Measurements from ENCODE around the gene CUEDC1. TPM values are rescaled to one million over a fixed set of nuclear protein-coding genes. Genes with fewer than 3 reads are reported as not detected.

Gene CUEDC1
- total RNA-seq, 2 experiments from 2014 or later = 0.14 TPM; not detected in 1

- CTCF ChIA-PET = interaction anchor here (0.7 to 1.4 kb wide), 3 partner anchors 29 to 100 kb away, joined by 3 to 4 read pairs (median 3); no protein-coding TSS in a partner anchor
- POLR2A ChIA-PET = no interaction called here
- Mint-ChIP-seq H3K27me3 (peaks cover 35% of the 10 kb centered on the region), H3K36me3 (ENCODE audit: low read depth) (no peaks in the 10 kb centered on the region), H3K4me1 (peaks cover 8% of the 10 kb centered on the region), H3K9me3 (ENCODE audit: low read depth) (no peaks in the 10 kb centered on the region), H3K27ac (no peak overlapping the region), H3K4me3 (no peak overlapping the region)
- intact Hi-C loops (cut with DNase I, micrococcal nuclease) = no loop called here
- ATAC-seq (no peak), DNase-seq (no peak)
Observed at GRCh38 chr17:57814421-57814820, 140.8 kb downstream of the CUEDC1 start.

DNA sequence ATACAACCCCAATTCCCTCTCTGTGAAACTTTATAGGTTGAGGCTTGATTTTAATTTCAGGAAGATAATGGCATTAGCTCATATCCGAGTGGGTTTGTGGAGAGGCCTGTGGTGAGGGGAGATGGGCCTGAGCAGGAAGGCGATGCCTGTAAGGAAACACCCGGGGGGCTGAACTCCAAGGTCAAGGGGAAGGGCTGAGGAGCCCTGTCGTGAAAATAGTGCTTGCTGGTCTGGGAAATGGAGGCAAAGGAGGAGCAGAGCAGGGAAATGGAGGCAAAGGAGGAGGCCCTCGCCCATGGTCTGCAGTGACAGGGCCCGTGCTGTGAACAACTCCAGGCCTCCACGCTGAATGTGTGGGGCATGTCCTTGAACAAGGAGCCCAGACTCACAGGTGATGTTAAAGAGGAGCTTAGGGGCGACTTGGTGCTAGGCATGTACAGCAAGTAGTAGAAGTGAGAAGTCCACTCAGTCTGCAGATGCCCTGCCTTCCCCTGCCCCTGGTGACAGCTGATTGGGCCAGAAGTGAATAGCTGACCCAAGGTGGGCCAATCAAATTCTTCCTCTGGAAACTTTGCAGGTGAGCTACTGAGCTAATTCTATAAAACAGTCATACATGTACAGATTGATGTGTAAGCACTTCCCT, 143.5 kb downstream of the CUEDC1 start:
- H3K27me3 Mint-ChIP-seq = peaks cover 48% of the 10 kb centered on the region
- peaks cover 8% of the 10 kb centered on the region for H3K4me1 Mint-ChIP-seq
- no peaks in the 10 kb centered on the region for H3K9me3 Mint-ChIP-seq (ENCODE audit: low read depth)
- ChIA-PET CTCF (interaction anchor here (0.6 to 3.4 kb wide), 2 partner anchors 21 to 601 kb away, joined by 3 to 20 read pairs; no protein-coding TSS in a partner anchor), POLR2A (no interaction called here)
- H3K27ac Mint-ChIP-seq = no peak overlapping the region
- DNase-seq (no peak), ATAC-seq (no peak)
- intact Hi-C loops (cut with DNase I, micrococcal nuclease) = no loop called here
- H3K4me3 Mint-ChIP-seq = no peak overlapping the region
- no peaks in the 10 kb centered on the region for H3K36me3 Mint-ChIP-seq (ENCODE audit: low read depth)

Other genes with a start within 250 kb of the CUEDC1 start
- gene CCDC182, start 210.1 kb downstream of the CUEDC1 start, total RNA-seq = not detected
- 10 to 100 TPM; 42.6 to 69.7 TPM for gene MRPS23, start 105.4 kb downstream of the CUEDC1 start, total RNA-seq
- gene VEZF1, start 32.8 kb upstream of the CUEDC1 start, total RNA-seq = 10 to 100 TPM; 21.3 to 26.3 TPM
- gene SRSF1, start 51.8 kb upstream of the CUEDC1 start, total RNA-seq = 100 to 1,000 TPM; 271 to 368 TPM
- 10 to 100 TPM; 21.3 to 28.3 TPM for gene DYNLL2, start 128.0 kb upstream of the CUEDC1 start, total RNA-seq
- gene OR4D1, start 193.0 kb upstream of the CUEDC1 start, total RNA-seq = under 1 TPM; 0.16 to 0.27 TPM
- gene OR4D2, start 211.6 kb upstream of the CUEDC1 start, total RNA-seq = not detected
- gene EPX, start 237.3 kb upstream of the CUEDC1 start, total RNA-seq = not detected